LNCAP (cell line): ENCODE data around the gene GALK2.
A peak's percentile ranks its signal among the peaks of the same experiment; 100 is the strongest.

ENCODE experiments used
- CTCF ChIP-seq: fragments of 450-650 bp; IDR thresholded peaks from 2 replicates; pipeline ENCODE4 v1.5.1; 2017; ENCODE audit warnings: mild to moderate bottlenecking

Gene GALK2

GRCh38 chr15:49212897-49213296 is 42.9 kb downstream of the GALK2 start:
- no peak for TF ChIP-seq CTCF

GRCh38 chr15:49215768-49216739 is 46.0 kb downstream of the GALK2 start:
- no peak for TF ChIP-seq CTCF

- no peak for TF ChIP-seq CTCF
Measured at GRCh38 chr15:49223536-49224274, 53.7 kb downstream of the GALK2 start.

GRCh38 chr15:49225572-49226281 is 55.7 kb downstream of the GALK2 start:
- peak; percentile 11; the same call in 1 of the 2 replicates for TF ChIP-seq CTCF

GRCh38 chr15:49227602-49228001 is 57.6 kb downstream of the GALK2 start:
- no peak for TF ChIP-seq CTCF

GRCh38 chr15:49229922-49230321 is 59.9 kb downstream of the GALK2 start:
- no peak for TF ChIP-seq CTCF

- no peak for TF ChIP-seq CTCF
Measured at GRCh38 chr15:49232236-49232806, 62.3 kb downstream of the GALK2 start.
